SK-N-SH (cell line): ENCODE results near the gene RARB.

ENCODE experiments used
- CTCF ChIP-seq: fragments of 200-600 bp; sonication (generic); IDR thresholded peaks from 2 replicates; pipeline ENCODE4 v1.6.1; 2017; ENCODE audit warnings: antibody characterized with exemption, mild to moderate bottlenecking, moderate library complexity
- EP300 ChIP-seq, 2 experiments: IDR thresholded peaks; 2 replicates each; pipeline versions ENCODE4 v1.4.0 to v1.6.1; 2012; ENCODE audit warnings: borderline replicate concordance in 1 of 2, low read depth in 1 of 2, low read length in 1 of 2
- EZH2phosphoT487 ChIP-seq: fragments of 200-600 bp; sonication (generic); IDR thresholded peaks from 2 replicates; pipeline ENCODE4 v1.6.1; 2017; ENCODE audit warnings: low read depth, mixed run types, mild to moderate bottlenecking, antibody characterized with exemption, moderate library complexity, borderline replicate concordance
- JUND ChIP-seq: IDR thresholded peaks from 2 replicates; pipeline ENCODE4 v1.4.0; 2012
- MEF2A ChIP-seq: IDR thresholded peaks from 2 replicates; pipeline ENCODE4 v1.4.0; 2012; ENCODE audit warnings: low read depth, borderline replicate concordance
- POLR2AphosphoS5 ChIP-seq: IDR thresholded peaks from 2 replicates; pipeline ENCODE4 v1.6.1; 2012; ENCODE audit warnings: low read depth, low read length
- RFX5 ChIP-seq: IDR thresholded peaks from 2 replicates; pipeline ENCODE4 v1.6.1; 2012; ENCODE audit warnings: mild to moderate bottlenecking, improper control_type of control experiment, low read length
- SMC3 ChIP-seq: IDR thresholded peaks from 2 replicates; pipeline ENCODE4 v1.6.1; 2012; ENCODE audit warnings: low read depth, low read length, improper control_type of control experiment
- USF2 ChIP-seq: fragments of 150-350 bp; IDR thresholded peaks from 2 replicates; pipeline ENCODE4 v1.6.1; 2017; ENCODE audit warnings: antibody characterized with exemption, low read length, low read depth, borderline replicate concordance
- ZBTB33 ChIP-seq: IDR thresholded peaks from 2 replicates; pipeline ENCODE4 v1.4.0; 2012; ENCODE audit warnings: low read depth, borderline replicate concordance

- TF ChIP-seq EZH2phosphoT487 (no peak), POLR2AphosphoS5 (no peak), RFX5 (no peak), ZBTB33 (no peak), JUND (no peak), CTCF (no peak), EP300 (IDR thresholded peaks at IDR 0.05; ENCODE audit: borderline replicate concordance in 1 of 2, low read depth in 1 of 2, low read length in 1 of 2) (no peak), SMC3 (no peak), USF2 (no peak), MEF2A (no peak)
These were observed 127.8 kb downstream of the RARB start for GRCh38 chr3:25555695-25556437.
